DND-41 (cell line): ENCODE results near the gene TOM1L1.

ENCODE experiments used
- ATAC-seq: fragments of 200-7000 bp; cut with Tn5 transposase; 3 replicates; pipeline ENCODE4 v1.9.1; 2021; ENCODE audit warnings: low read depth; ENCODE audit not compliant: insufficient read depth
- DNase-seq: peaks from one replicate; pipeline ENCODE4 v3.0.0-alpha.2; 2020
- H2AFZ ChIP-seq: 2 replicates; pipeline ENCODE4 v1.6.0; 2012; ENCODE audit warnings: low read depth, low read length
- H3K27ac ChIP-seq: 2 replicates; pipeline ENCODE4 v1.5.1; 2012; ENCODE audit warnings: low read length, inconsistent platforms
- H3K27me3 ChIP-seq: fragments of 200-600 bp; sonication (generic); 2 replicates; pipeline ENCODE4 v1.6.0; 2012; ENCODE audit warnings: low read length, mild to moderate bottlenecking, inconsistent platforms; ENCODE audit not compliant: insufficient read depth, poor library complexity
- H3K36me3 ChIP-seq: 2 replicates; pipeline ENCODE4 v1.5.1; 2012; ENCODE audit warnings: low read length, inconsistent platforms; ENCODE audit not compliant: insufficient read depth
- H3K4me1 ChIP-seq: 2 replicates; pipeline ENCODE4 v1.5.1; 2012; ENCODE audit warnings: mild to moderate bottlenecking, low read length; ENCODE audit not compliant: insufficient read depth
- H3K4me2 ChIP-seq: 2 replicates; pipeline ENCODE4 v1.6.0; 2012; ENCODE audit warnings: mild to moderate bottlenecking, moderate library complexity, low read length, inconsistent platforms; ENCODE audit not compliant: insufficient read depth
- H3K4me3 ChIP-seq, 2 experiments: fragments of 200-600 bp in 1 of 2; shearing (Covaris generic) in 1 of 2; 2 replicates each; pipeline ENCODE4 v1.5.1; 2012 to 2016; ENCODE audit warnings: inconsistent platforms in 2 of 2, low read length in 2 of 2, mild to moderate bottlenecking in 2 of 2, low read depth in 1 of 2, moderate library complexity in 1 of 2
- H3K79me2 ChIP-seq: 2 replicates; pipeline ENCODE4 v1.6.0; 2012; ENCODE audit warnings: low read length, inconsistent platforms; ENCODE audit not compliant: insufficient read depth
- H3K9ac ChIP-seq: 2 replicates; pipeline ENCODE4 v1.6.0; 2012; ENCODE audit warnings: low read depth, mild to moderate bottlenecking, inconsistent platforms, low read length, moderate library complexity
- H3K9me3 ChIP-seq: 2 replicates; pipeline ENCODE4 v1.5.1; 2012; ENCODE audit warnings: low read length, moderate library complexity, mild to moderate bottlenecking, inconsistent platforms; ENCODE audit not compliant: insufficient read depth, severe bottlenecking
- H4K20me1 ChIP-seq: 2 replicates; pipeline ENCODE4 v1.6.0; 2012; ENCODE audit warnings: low read length; ENCODE audit not compliant: insufficient read depth
- EZH2 ChIP-seq: IDR thresholded peaks from 3 replicates; pipeline ENCODE4 v1.6.1; 2012; ENCODE audit warnings: borderline replicate concordance, low read depth, mild to moderate bottlenecking, moderate library complexity, low read length, inconsistent platforms; ENCODE audit not compliant: severe bottlenecking
- TF ChIP-seq, protein P1 (sequence below): IDR thresholded peaks from 2 replicates; pipeline ENCODE4 v1.5.1; 2012; ENCODE audit warnings: borderline replicate concordance, low read length, moderate library complexity, mild to moderate bottlenecking; ENCODE audit not compliant: poor library complexity, severe bottlenecking; ENCODE audit errors: extremely low read depth

Gene TOM1L1, protein sequence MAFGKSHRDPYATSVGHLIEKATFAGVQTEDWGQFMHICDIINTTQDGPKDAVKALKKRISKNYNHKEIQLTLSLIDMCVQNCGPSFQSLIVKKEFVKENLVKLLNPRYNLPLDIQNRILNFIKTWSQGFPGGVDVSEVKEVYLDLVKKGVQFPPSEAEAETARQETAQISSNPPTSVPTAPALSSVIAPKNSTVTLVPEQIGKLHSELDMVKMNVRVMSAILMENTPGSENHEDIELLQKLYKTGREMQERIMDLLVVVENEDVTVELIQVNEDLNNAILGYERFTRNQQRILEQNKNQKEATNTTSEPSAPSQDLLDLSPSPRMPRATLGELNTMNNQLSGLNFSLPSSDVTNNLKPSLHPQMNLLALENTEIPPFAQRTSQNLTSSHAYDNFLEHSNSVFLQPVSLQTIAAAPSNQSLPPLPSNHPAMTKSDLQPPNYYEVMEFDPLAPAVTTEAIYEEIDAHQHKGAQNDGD

DNA sequence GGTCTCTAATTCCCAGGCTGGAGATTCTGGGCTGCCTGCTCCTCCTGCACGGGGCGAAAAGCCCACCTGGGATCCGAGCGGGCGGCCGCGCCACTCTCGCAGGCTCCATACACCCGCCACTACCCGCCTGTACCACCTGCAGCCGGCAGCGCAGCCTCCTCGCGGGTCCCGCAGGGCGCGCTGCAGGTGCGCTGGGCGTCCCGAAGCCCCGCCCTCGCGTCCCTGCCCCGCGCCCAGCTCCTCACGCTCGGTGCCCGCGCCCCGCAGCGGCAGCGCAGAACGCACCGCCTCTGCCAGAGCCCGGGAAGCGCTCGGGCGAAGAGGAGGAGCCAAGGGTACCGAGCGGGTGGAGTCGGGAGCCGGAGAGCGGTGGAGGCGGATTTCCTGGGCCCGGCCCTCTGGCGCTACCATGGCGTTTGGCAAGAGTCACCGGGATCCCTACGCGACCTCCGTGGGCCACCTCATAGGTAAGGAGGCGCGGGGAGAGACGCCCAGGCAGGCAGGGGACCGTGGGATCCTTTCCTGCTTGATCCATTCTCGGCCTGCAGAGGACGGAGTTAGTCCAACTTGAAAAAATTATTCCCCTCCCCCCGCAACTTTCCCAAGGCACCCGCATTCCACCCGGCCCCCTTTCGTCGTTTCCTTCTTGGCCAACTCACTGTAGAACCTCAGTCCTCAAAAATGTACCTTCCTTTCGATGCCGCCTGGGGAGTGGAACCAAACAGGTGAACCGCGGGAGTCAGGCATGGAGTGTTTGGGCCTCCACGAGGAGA, at the start of gene TOM1L1:
Gene TOM1L1 (plus strand): TSS at position 396 of the 773 bp plus-strand sequence. CDS start 14 bp downstream, at position 410.
- Histone ChIP-seq H3K9ac (no peak within 1 kb of the TSS), H4K20me1 (no peaks in the 10 kb centered on the region), H3K79me2 (no peaks in the 10 kb centered on the region), H3K36me3 (no peaks in the 10 kb centered on the region), H3K4me3 (no peak within 1 kb of the TSS), H3K9me3 (no peaks in the 10 kb centered on the region), H3K27me3 (no peaks in the 10 kb centered on the region), H3K27ac (no peak within 1 kb of the TSS), H3K4me1 (no peaks in the 10 kb centered on the region), H3K4me2 (no peak within 1 kb of the TSS), H2AFZ (no peak within 1 kb of the TSS)
- DNase-seq (no peak), ATAC-seq (no peak)
- no peak for TF ChIP-seq EZH2
- TF ChIP-seq, protein P1, sequence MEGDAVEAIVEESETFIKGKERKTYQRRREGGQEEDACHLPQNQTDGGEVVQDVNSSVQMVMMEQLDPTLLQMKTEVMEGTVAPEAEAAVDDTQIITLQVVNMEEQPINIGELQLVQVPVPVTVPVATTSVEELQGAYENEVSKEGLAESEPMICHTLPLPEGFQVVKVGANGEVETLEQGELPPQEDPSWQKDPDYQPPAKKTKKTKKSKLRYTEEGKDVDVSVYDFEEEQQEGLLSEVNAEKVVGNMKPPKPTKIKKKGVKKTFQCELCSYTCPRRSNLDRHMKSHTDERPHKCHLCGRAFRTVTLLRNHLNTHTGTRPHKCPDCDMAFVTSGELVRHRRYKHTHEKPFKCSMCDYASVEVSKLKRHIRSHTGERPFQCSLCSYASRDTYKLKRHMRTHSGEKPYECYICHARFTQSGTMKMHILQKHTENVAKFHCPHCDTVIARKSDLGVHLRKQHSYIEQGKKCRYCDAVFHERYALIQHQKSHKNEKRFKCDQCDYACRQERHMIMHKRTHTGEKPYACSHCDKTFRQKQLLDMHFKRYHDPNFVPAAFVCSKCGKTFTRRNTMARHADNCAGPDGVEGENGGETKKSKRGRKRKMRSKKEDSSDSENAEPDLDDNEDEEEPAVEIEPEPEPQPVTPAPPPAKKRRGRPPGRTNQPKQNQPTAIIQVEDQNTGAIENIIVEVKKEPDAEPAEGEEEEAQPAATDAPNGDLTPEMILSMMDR = no peak

DNA sequence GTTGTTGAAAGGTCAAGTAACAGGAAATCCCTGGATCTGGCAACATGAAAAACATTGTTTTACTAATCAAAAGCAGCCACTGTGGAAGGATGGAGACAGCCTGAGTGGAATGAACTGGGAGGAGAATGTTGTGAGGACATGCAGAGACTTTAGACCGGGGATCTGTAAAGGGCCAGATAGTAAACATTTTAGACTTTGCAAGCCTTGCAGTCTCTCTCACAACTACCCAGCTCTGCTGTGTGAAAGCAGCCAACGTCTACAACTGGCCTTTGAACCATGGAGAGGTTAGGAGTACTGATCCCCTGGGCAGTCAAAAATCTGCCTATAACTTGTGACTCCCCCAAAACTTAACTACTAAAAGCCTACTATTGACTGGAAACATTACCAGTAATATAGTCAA, 41.5 kb upstream of the TOM1L1 start:
- TF ChIP-seq, protein P1 = no peak
- TF ChIP-seq EZH2 = no peak
- no peaks in the 10 kb centered on the region for H3K4me1 ChIP-seq
- DNase-seq = no peak
- H4K20me1 ChIP-seq = no peaks in the 10 kb centered on the region
- no peak for ATAC-seq
- H3K27ac ChIP-seq = no peak overlapping the region
- no peaks in the 10 kb centered on the region for H3K36me3 ChIP-seq
- H3K79me2 ChIP-seq = no peaks in the 10 kb centered on the region
- no peak overlapping the region for H3K9ac ChIP-seq
- H3K27me3 ChIP-seq = no peaks in the 10 kb centered on the region
- no peak overlapping the region for H2AFZ ChIP-seq
- no peak overlapping the region for H3K4me3 ChIP-seq
- H3K4me2 ChIP-seq = no peak overlapping the region
- no peaks in the 10 kb centered on the region for H3K9me3 ChIP-seq

DNA sequence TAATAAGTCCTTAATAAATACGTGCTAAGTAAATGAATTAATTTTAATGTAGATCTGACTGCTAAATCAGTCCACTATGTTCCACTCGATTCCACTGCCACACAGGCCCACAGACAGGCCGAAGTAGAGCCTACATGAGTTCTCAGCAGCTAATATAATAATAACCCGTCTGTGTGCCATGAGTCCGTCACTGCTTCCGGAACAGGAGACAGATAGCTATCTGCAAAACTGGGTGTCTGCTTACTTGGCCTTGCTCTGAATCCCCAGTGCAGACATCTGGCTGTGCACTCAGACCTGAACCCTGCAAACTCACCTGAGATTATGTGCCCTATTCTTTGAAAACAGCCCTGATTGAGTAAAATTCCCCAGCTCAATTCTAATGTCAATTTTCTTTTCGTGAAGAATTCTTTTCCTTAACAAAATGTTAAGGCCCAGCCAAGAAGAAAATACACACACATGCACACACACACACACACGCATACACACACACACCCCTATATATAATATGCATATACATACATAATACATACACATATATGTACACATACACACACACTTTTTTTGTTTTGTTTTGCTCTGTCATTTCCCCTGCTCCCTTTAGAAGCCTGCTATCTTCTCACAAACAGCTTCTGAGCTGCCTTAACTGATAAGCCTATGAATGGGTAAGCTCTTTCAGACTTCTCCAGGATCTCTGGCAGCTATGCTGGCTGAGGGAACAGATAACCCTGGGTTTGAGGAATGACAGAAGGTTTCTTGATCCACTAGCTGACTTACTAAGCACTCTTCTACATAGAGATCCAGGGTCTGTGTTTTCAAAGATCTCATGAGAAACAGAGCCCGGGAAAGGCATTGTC, 39.8 kb upstream of the TOM1L1 start:
- no peak overlapping the region for H3K9ac ChIP-seq
- no peaks in the 10 kb centered on the region for H3K79me2 ChIP-seq
- H3K27me3 ChIP-seq = no peaks in the 10 kb centered on the region
- no peaks in the 10 kb centered on the region for H3K4me1 ChIP-seq
- no peak overlapping the region for H3K27ac ChIP-seq
- no peaks in the 10 kb centered on the region for H3K36me3 ChIP-seq
- H2AFZ ChIP-seq = no peak overlapping the region
- H3K9me3 ChIP-seq = no peaks in the 10 kb centered on the region
- no peak overlapping the region for H3K4me3 ChIP-seq
- H3K4me2 ChIP-seq = no peak overlapping the region
- TF ChIP-seq, protein P1 = no peak
- no peak for TF ChIP-seq EZH2
- ATAC-seq (no peak), DNase-seq (no peak)
- no peaks in the 10 kb centered on the region for H4K20me1 ChIP-seq
